Adipose tissue (tissue), 3 donors: ENCODE results near the gene LGR6. TPM values are rescaled to one million over a fixed set of nuclear protein-coding genes. Genes with fewer than 3 reads are reported as not detected.
"Not testable (repeated sequence)": the region's sequence is repeated elsewhere in the genome, so short reads cannot be mapped to it uniquely, and the experiment has no call there.

Source experiments
- H3K27ac ChIP-seq: one replicate; pipeline ENCODE4 v1.5.1; 2013; ENCODE audit warnings: low read depth, low read length
- WGBS, 3 donors: extraction: QIAGEN DNeasy Blood & Tissue Kit; methylation state at CpG; one replicate each; pipeline ENCODE4 v1.1.7; 2013; 5-methylcytosine and 5-hydroxymethylcytosine counted together
- polyA plus RNA-seq, 3 donors: library from polyadenylated mRNA; stranded (reverse); fragments of 200-250 nt; gene quantifications; one replicate each; pipeline ENCODE4 v1.2.3, GENCODE V29; 2013
- donor health status: healthy with polysubstance abuse.
- donor health status: Bipolar disorder and iron deficiency.
- donor health status: healthy.

Gene LGR6
- polyA plus RNA-seq = 1 to 10 TPM in 1 of 3 donors, under 1 TPM in 2; 0.05 to 1.0 (median 0.28) TPM

- WGBS, 3 donors = 2 to 3% (median 3%) methylated on average over 54 to 61 of the region's 61 CpGs
- H3K27ac ChIP-seq = no peak within 1 kb of the TSS
Measured at GRCh38 chr1:202193614-202194327, at the start of gene LGR6. Gene LGR6, plus strand, starts transcription at chr1:202193799. Its CDS starts 191 bp downstream, at chr1:202193990.

GRCh38 chr1:202144402-202145067, 49.1 kb upstream of the LGR6 start, which contains the start of gene ARL8A:
Gene ARL8A, minus strand, starts transcription at chr1:202144737. Its CDS starts 165 bp downstream, at chr1:202144572.
- WGBS, 3 donors = 0 to 1% (median 0%) methylated on average over 68 to 82 of the region's 82 CpGs
- peak within 1 kb of the TSS; percentile 36 for H3K27ac ChIP-seq

GRCh38 chr1:202145068-202145743, 48.4 kb upstream of the LGR6 start:
- peak overlapping the region; percentile 36 for H3K27ac ChIP-seq
- 3 to 7% (median 5%) methylated on average over 13 of the region's 13 CpGs for WGBS, 3 donors

GRCh38 chr1:202145744-202146140, 47.9 kb upstream of the LGR6 start:
- 92 to 97% (median 95%) methylated on average over 8 of the region's 8 CpGs for WGBS, 3 donors
- not testable (repeated sequence) for H3K27ac ChIP-seq

- no peak overlapping the region for H3K27ac ChIP-seq
- 88 to 93% (median 92%) methylated on average over 5 of the region's 5 CpGs for WGBS, 3 donors
Measured at GRCh38 chr1:202146279-202146678, 47.3 kb upstream of the LGR6 start.

GRCh38 chr1:202146993-202147392, 46.6 kb upstream of the LGR6 start:
- 70 to 80% (median 71%) methylated on average over 3 of the region's 3 CpGs for WGBS, 3 donors
- no peak overlapping the region for H3K27ac ChIP-seq

- no peak overlapping the region for H3K27ac ChIP-seq
- 82 to 88% (median 85%) methylated on average over 4 of the region's 4 CpGs for WGBS, 3 donors
Measured at GRCh38 chr1:202148391-202148790, 45.2 kb upstream of the LGR6 start.

- H3K27ac ChIP-seq = no peak overlapping the region
- WGBS, 3 donors = 86 to 96% (median 89%) methylated on average over 4 of the region's 4 CpGs
Measured at GRCh38 chr1:202149566-202149965, 44.0 kb upstream of the LGR6 start.

- WGBS, 3 donors = 90 to 95% (median 93%) methylated on average over 9 of the region's 9 CpGs
- H3K27ac ChIP-seq = no peak overlapping the region
Measured at GRCh38 chr1:202150187-202150586, 43.4 kb upstream of the LGR6 start.

GRCh38 chr1:202150602-202151001, 43.0 kb upstream of the LGR6 start:
- H3K27ac ChIP-seq = no peak overlapping the region
- WGBS, 3 donors = 77 to 83% (median 83%) methylated on average over 8 of the region's 8 CpGs

GRCh38 chr1:202151045-202151444, 42.6 kb upstream of the LGR6 start:
- H3K27ac ChIP-seq = no peak overlapping the region
- WGBS, 3 donors = 91 to 95% (median 92%) methylated on average over 2 of the region's 2 CpGs

- WGBS, 3 donors = 88 to 93% (median 92%) methylated on average over 10 of the region's 10 CpGs
- H3K27ac ChIP-seq = no peak overlapping the region
Measured at GRCh38 chr1:202152399-202152798, 41.2 kb upstream of the LGR6 start.

- 92 to 94% (median 92%) methylated on average over 4 of the region's 4 CpGs for WGBS, 3 donors
- no peak overlapping the region for H3K27ac ChIP-seq
Measured at GRCh38 chr1:202153284-202153683, 40.3 kb upstream of the LGR6 start.

- 80 to 90% (median 82%) methylated on average over 10 of the region's 10 CpGs for WGBS, 3 donors
- no peak overlapping the region for H3K27ac ChIP-seq
Measured at GRCh38 chr1:202154148-202154765, 39.3 kb upstream of the LGR6 start.

GRCh38 chr1:202154766-202155477, 38.7 kb upstream of the LGR6 start:
- H3K27ac ChIP-seq = no peak overlapping the region
- WGBS, 3 donors = 31 to 39% (median 37%) methylated on average over 11 of the region's 11 CpGs

- no peak overlapping the region for H3K27ac ChIP-seq
- WGBS, 3 donors = 28 to 35% (median 31%) methylated on average over 8 of the region's 8 CpGs
Measured at GRCh38 chr1:202155478-202156021, 38.0 kb upstream of the LGR6 start.

- no peak overlapping the region for H3K27ac ChIP-seq
- WGBS, 3 donors = 86 to 89% (median 88%) methylated on average over 8 of the region's 8 CpGs
Measured at GRCh38 chr1:202156590-202156989, 37.0 kb upstream of the LGR6 start.

- WGBS, 3 donors = 89 to 91% (median 91%) methylated on average over 10 of the region's 10 CpGs
Measured at GRCh38 chr1:202157945-202158344, 35.7 kb upstream of the LGR6 start.

More at GRCh38 chr1:202157945-202158344, 35.7 kb upstream of the LGR6 start:
- no peak overlapping the region for H3K27ac ChIP-seq
